Peyer's patch (tissue), 4 donors: ENCODE measurements around the gene IL22RA1.

Experiments used
- POLR2A ChIP-seq, 2 donors: fragments of 450-650 bp; IDR thresholded peaks; one replicate each; pipeline ENCODE4 v1.5.1; 2017; ENCODE audit warnings: antibody characterized with exemption in 2 of 2, mild to moderate bottlenecking in 2 of 2, moderate library complexity in 2 of 2
- TF ChIP-seq, protein P1 (sequence below), 6 experiments: fragments of 450-650 bp in 4 of 6; fragments of 200-600 bp in 2 of 6; sonication (generic) in 1 of 6; IDR thresholded peaks; one replicate each; pipeline ENCODE4 v1.5.1; 2017 to 2019; ENCODE audit warnings: antibody characterized with exemption in 6 of 6, mild to moderate bottlenecking in 3 of 6, moderate library complexity in 1 of 6

DNA sequence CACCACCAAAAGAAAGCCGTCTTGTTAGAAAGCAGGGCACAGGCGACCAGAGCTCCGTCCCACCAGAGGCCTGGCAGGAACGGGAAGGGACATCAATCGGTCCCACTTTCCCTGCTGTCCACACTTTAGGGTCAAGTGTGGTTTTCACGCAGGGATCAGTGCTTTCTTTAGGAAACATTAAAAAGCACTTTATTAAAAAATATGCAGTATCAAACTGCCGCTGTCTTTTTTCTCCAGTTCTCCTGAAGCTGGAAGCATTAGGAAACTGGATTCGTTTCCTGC lies 43.7 kb upstream of the IL22RA1 start:
- TF ChIP-seq POLR2A (IDR thresholded peaks at IDR 0.05) = no peak
- TF ChIP-seq, protein P1, sequence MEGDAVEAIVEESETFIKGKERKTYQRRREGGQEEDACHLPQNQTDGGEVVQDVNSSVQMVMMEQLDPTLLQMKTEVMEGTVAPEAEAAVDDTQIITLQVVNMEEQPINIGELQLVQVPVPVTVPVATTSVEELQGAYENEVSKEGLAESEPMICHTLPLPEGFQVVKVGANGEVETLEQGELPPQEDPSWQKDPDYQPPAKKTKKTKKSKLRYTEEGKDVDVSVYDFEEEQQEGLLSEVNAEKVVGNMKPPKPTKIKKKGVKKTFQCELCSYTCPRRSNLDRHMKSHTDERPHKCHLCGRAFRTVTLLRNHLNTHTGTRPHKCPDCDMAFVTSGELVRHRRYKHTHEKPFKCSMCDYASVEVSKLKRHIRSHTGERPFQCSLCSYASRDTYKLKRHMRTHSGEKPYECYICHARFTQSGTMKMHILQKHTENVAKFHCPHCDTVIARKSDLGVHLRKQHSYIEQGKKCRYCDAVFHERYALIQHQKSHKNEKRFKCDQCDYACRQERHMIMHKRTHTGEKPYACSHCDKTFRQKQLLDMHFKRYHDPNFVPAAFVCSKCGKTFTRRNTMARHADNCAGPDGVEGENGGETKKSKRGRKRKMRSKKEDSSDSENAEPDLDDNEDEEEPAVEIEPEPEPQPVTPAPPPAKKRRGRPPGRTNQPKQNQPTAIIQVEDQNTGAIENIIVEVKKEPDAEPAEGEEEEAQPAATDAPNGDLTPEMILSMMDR (IDR thresholded peaks at IDR 0.05) = no peak
